Stomach (tissue), 4 donors: ENCODE data around the gene PELI2.

ENCODE experiments used
- EP300 ChIP-seq: sonication (generic); formaldehyde crosslinking; IDR thresholded peaks from one replicate; pipeline ENCODE4 v1.6.1; 2017; ENCODE audit warnings: antibody characterized with exemption
- POLR2A ChIP-seq, 4 donors: fragments of 450-650 bp; IDR thresholded peaks; one replicate each; pipeline ENCODE4 v1.6.1; 2016; ENCODE audit warnings: antibody characterized with exemption in 4 of 4, control low read depth in 2 of 4, mild to moderate bottlenecking in 1 of 4, moderate library complexity in 1 of 4
- POLR2AphosphoS5 ChIP-seq, 3 donors: sonication (generic); formaldehyde crosslinking; IDR thresholded peaks; one replicate each; pipeline ENCODE4 v1.6.1; 2016; ENCODE audit warnings: antibody characterized with exemption in 3 of 3
- TF ChIP-seq, protein P1 (sequence below), 7 experiments: fragments of 450-650 bp in 4 of 7; fragments of 200-600 bp in 3 of 7; sonication (generic) in 3 of 7; IDR thresholded peaks; one replicate each; pipeline ENCODE4 v1.5.1; 2016 to 2019; ENCODE audit warnings: antibody characterized with exemption in 7 of 7, control low read depth in 2 of 7, mild to moderate bottlenecking in 1 of 7

DNA sequence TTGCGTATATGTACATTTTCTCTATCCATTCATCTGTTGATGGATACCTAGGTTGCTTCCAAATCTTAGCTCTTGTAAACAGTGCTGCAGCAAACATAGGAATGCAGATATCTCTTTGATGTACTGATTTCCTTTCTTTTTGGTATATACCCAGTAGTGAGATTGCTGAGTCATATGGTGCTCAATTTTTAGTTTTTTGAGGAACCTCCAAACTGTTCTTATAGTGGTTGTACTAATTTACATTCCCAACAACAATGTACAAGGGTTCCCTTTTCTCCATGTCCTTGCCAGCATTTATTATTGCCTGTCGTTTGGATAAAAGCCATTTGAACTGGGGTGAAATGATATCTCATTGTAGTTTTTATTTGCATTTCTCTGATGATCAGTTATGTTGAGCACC is 44.3 kb downstream of the PELI2 start:
- TF ChIP-seq, protein P1, sequence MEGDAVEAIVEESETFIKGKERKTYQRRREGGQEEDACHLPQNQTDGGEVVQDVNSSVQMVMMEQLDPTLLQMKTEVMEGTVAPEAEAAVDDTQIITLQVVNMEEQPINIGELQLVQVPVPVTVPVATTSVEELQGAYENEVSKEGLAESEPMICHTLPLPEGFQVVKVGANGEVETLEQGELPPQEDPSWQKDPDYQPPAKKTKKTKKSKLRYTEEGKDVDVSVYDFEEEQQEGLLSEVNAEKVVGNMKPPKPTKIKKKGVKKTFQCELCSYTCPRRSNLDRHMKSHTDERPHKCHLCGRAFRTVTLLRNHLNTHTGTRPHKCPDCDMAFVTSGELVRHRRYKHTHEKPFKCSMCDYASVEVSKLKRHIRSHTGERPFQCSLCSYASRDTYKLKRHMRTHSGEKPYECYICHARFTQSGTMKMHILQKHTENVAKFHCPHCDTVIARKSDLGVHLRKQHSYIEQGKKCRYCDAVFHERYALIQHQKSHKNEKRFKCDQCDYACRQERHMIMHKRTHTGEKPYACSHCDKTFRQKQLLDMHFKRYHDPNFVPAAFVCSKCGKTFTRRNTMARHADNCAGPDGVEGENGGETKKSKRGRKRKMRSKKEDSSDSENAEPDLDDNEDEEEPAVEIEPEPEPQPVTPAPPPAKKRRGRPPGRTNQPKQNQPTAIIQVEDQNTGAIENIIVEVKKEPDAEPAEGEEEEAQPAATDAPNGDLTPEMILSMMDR (IDR thresholded peaks at IDR 0.05) = no peak
- TF ChIP-seq POLR2A (IDR thresholded peaks at IDR 0.05) (no peak), EP300 (no peak), POLR2AphosphoS5 (IDR thresholded peaks at IDR 0.05) (no peak)
